Spleen (tissue), 11 donors: Measurements from ENCODE around the gene STXBP6. TPM values are rescaled to one million over a fixed set of nuclear protein-coding genes. Genes with fewer than 3 reads are reported as not detected.
"Not testable (repeated sequence)": the region's sequence is repeated elsewhere in the genome, so short reads cannot be mapped to it uniquely, and the experiment has no call there.

ENCODE experiments used
- DNase-seq: peaks from one replicate; pipeline ENCODE4 v3.0.0-alpha.2; 2020
- H3K27ac ChIP-seq, 8 donors: fragments of 200-600 bp; sonication (generic) in 7 of 8; 1 replicate in 4 of 8; 2 replicates in 4 of 8; pipeline versions ENCODE4 v1.5.0 to v1.8.0; 2016 to 2021; ENCODE audit warnings: inconsistent platforms in 4 of 8, mild to moderate bottlenecking in 4 of 8, moderate library complexity in 1 of 8
- H3K27me3 ChIP-seq, 7 donors: fragments of 200-600 bp; sonication (generic) in 6 of 7; replicated peaks in 1 of 7; 1 replicate in 4 of 7; 2 replicates in 3 of 7; pipeline versions ENCODE4 v1.5.0 to v1.8.0; 2016 to 2021; ENCODE audit warnings: inconsistent platforms in 3 of 7, mild to moderate bottlenecking in 1 of 7
- H3K36me3 ChIP-seq, 6 donors: fragments of 200-600 bp; sonication (generic) in 5 of 6; 1 replicate in 4 of 6; 2 replicates in 2 of 6; pipeline versions ENCODE4 v1.5.0 to v1.8.0; 2016 to 2021; ENCODE audit warnings: inconsistent platforms in 2 of 6
- H3K4me1 ChIP-seq, 6 donors: fragments of 200-600 bp; sonication (generic) in 5 of 6; 1 replicate in 3 of 6; 2 replicates in 3 of 6; pipeline versions ENCODE4 v1.5.0 to v1.8.0; 2016 to 2021; ENCODE audit warnings: inconsistent platforms in 3 of 6
- H3K4me3 ChIP-seq, 8 donors: fragments of 200-600 bp; sonication (generic) in 7 of 8; 1 replicate in 4 of 8; 2 replicates in 4 of 8; pipeline versions ENCODE4 v1.5.0 to v1.8.0; 2016 to 2021; ENCODE audit warnings: inconsistent platforms in 4 of 8, mild to moderate bottlenecking in 4 of 8, moderate library complexity in 2 of 8
- H3K9me3 ChIP-seq, 8 donors: fragments of 200-600 bp; sonication (generic) in 7 of 8; 1 replicate in 4 of 8; 2 replicates in 4 of 8; pipeline versions ENCODE4 v1.5.0 to v1.8.0; 2016 to 2021; ENCODE audit warnings: inconsistent platforms in 4 of 8
- CTCF ChIP-seq, 11 experiments: fragments of 200-600 bp in 7 of 11; fragments of 450-650 bp in 4 of 11; sonication (generic) in 4 of 11; IDR thresholded peaks in 8 of 11; conservative IDR thresholded peaks in 3 of 11; 1 replicate in 7 of 11; 2 replicates in 4 of 11; pipeline versions ENCODE4 v1.4.0 to v1.8.0; 2016 to 2021; ENCODE audit warnings: antibody characterized with exemption in 11 of 11, inconsistent platforms in 4 of 11, mild to moderate bottlenecking in 1 of 11
- POLR2A ChIP-seq, 3 donors: fragments of 450-650 bp; IDR thresholded peaks; one replicate each; pipeline ENCODE4 v1.5.1; 2017; ENCODE audit warnings: antibody characterized with exemption in 3 of 3, mild to moderate bottlenecking in 1 of 3
- POLR2AphosphoS5 ChIP-seq, 3 donors: sonication (generic); formaldehyde crosslinking; IDR thresholded peaks; one replicate each; pipeline ENCODE4 v1.5.1; 2017; ENCODE audit warnings: antibody characterized with exemption in 3 of 3
- WGBS, 5 donors: extraction: QIAGEN DNeasy Blood & Tissue Kit in 3 of 5; methylation state at CpG; one replicate each; pipeline versions ENCODE4 v1.1.5 to v1.1.7; 2013 to 2018; 5-methylcytosine and 5-hydroxymethylcytosine counted together
- intact Hi-C: fragments of 100-400 bp; cut with DNase I; formaldehyde crosslinking; loops from one replicate; pipeline ENCODE4 v1.15.0; 2023; ENCODE audit warnings: low total_unique reads
- polyA plus RNA-seq, 3 donors: library from polyadenylated mRNA; stranded (reverse); fragments of 200-250 nt; gene quantifications; one replicate each; pipeline ENCODE4 v1.2.1, GENCODE V29; 2013
- total RNA-seq, 7 donors: library from RNA; depleted of rRNA in 3 of 7; stranded (reverse); fragments of >200 nt in 3 of 7; fragmentation: NEBNext Ultra II Directional in 4 of 7; extraction: Animal tissue kit (Norgen Biotek cat#: 25700) in 4 of 7; gene quantifications; one replicate each; pipeline versions ENCODE4 v1.1.0 to v1.2.1, GENCODE V29; 2016 to 2021
- donor health status: healthy with polysubstance abuse.
- donor health status: DM: no; HTN: no; CAD: no; lungs with moderate emphysema.
- donor health status: DM: no; HTN: no; CAD: no.
- donor health status: Bipolar disorder and iron deficiency.
- donor health status: healthy.
- donor health status: DM: no; HTN: no; CAD: no.
- donor health status: DM: yes; HTN: yes; CAD: no.

STXBP6 gene
- total and polyA plus RNA-seq, 10 donors: 0.76 to 1.4 (median 0.87) TPM

- no peak for DNase-seq
- WGBS, 5 donors: 65 to 79% (median 77%) methylated on average over 3 of the region's 3 CpGs
- intact Hi-C loops: no loop called here
- TF ChIP-seq POLR2AphosphoS5 (IDR thresholded peaks at IDR 0.05) (no peak), POLR2A (IDR thresholded peaks at IDR 0.05) (no peak)
- Histone ChIP-seq H3K27me3 (peaks cover 0 to 15% (median 0%) of the 10 kb centered on the region in 7 donors), H3K4me3 (no peak overlapping the region), H3K36me3 (no peaks in the 10 kb centered on the region), H3K9me3 (no peaks in the 10 kb centered on the region), H3K27ac (no peak overlapping the region), H3K4me1 (no peaks in the 10 kb centered on the region)
Observed at GRCh38 chr14:24804552-24805212, 245.3 kb downstream of the STXBP6 start.

- Histone ChIP-seq H3K27me3 (peaks cover 0 to 15% (median 0%) of the 10 kb centered on the region in 7 donors), H3K4me1 (peaks cover 0 to 4% (median 0%) of the 10 kb centered on the region in 6 donors), H3K9me3 (no peaks in the 10 kb centered on the region), H3K36me3 (no peaks in the 10 kb centered on the region), H3K27ac (no peak overlapping the region), H3K4me3 (no peak overlapping the region)
- intact Hi-C loops: no loop called here
- TF ChIP-seq POLR2A (IDR thresholded peaks at IDR 0.05) (no peak), CTCF (IDR thresholded peaks at IDR 0.05 in 8 of 11, conservative IDR thresholded peaks at IDR 0.05 in 3 of 11) (no peak), POLR2AphosphoS5 (IDR thresholded peaks at IDR 0.05) (no peak)
- DNase-seq: no peak
- WGBS, 5 donors: 79 to 94% (median 80%) methylated on average over 6 to 10 of the region's 10 CpGs
Observed at GRCh38 chr14:24803933-24804494, 245.9 kb downstream of the STXBP6 start.

- H3K4me3 ChIP-seq, intact Hi-C loops, H3K27ac ChIP-seq, DNase-seq, H3K36me3 ChIP-seq, H3K4me1 ChIP-seq, H3K9me3 ChIP-seq, H3K27me3 ChIP-seq: not testable (repeated sequence)
- WGBS, 5 donors: 90 to 96% (median 92%) methylated on average over 10 of the region's 10 CpGs
Observed at GRCh38 chr14:24803426-24803825, 246.5 kb downstream of the STXBP6 start.

GRCh38 chr14:24802236-24802635 lies 247.7 kb downstream of the STXBP6 start:
- DNase-seq: no peak
- intact Hi-C loops: no loop called here

More at GRCh38 chr14:24802236-24802635, 247.7 kb downstream of the STXBP6 start:
- 88 to 92% (median 91%) methylated on average over 5 of the region's 5 CpGs for WGBS, 5 donors
- Histone ChIP-seq H3K27me3 (peaks cover 0 to 6% (median 0%) of the 10 kb centered on the region in 7 donors), H3K27ac (no peak overlapping the region), H3K4me3 (no peak overlapping the region), H3K9me3 (no peaks in the 10 kb centered on the region), H3K4me1 (peaks cover 0 to 8% (median 0%) of the 10 kb centered on the region in 6 donors), H3K36me3 (no peaks in the 10 kb centered on the region)
- TF ChIP-seq POLR2AphosphoS5 (IDR thresholded peaks at IDR 0.05) (no peak), CTCF (IDR thresholded peaks at IDR 0.05 in 8 of 11, conservative IDR thresholded peaks at IDR 0.05 in 3 of 11) (no peak), POLR2A (IDR thresholded peaks at IDR 0.05) (no peak)
